HL-60 (cell line): ENCODE measurements around the gene ZGPAT.

Experiments
- DNase-seq, 2 experiments: peaks; one replicate each; pipeline ENCODE4 v3.0.0-alpha.2; 2010 to 2020; ENCODE audit warnings: low read depth in 1 of 2, low spot score in 1 of 2
- H3K27ac ChIP-seq: fragments of 250-450 bp; sonication (Bioruptor Pico); replicated peaks from 2 replicates; pipeline ENCODE4 v1.5.1; 2020; ENCODE audit warnings: mild to moderate bottlenecking, moderate library complexity
- H3K27me3 ChIP-seq: fragments of 250-450 bp; sonication (Bioruptor Pico); 2 replicates; pipeline ENCODE4 v1.5.1; 2021; ENCODE audit warnings: mild to moderate bottlenecking, moderate library complexity; ENCODE audit not compliant: insufficient read depth, poor library complexity, severe bottlenecking
- H3K4me3 ChIP-seq: replicated peaks from 2 replicates; pipeline ENCODE4 v1.5.1; 2011; ENCODE audit warnings: mild to moderate bottlenecking, control low read depth, low read length; ENCODE audit not compliant: insufficient read depth
- CTCF ChIP-seq: IDR thresholded peaks from one replicate; pipeline ENCODE4 v1.5.1; 2011; ENCODE audit warnings: low read length, control low read depth, inconsistent platforms; ENCODE audit not compliant: insufficient read depth
- GABPA ChIP-seq: IDR thresholded peaks from 2 replicates; pipeline ENCODE4 v1.6.1; 2012; ENCODE audit warnings: low read depth
- POLR2AphosphoS5 ChIP-seq: IDR thresholded peaks from 2 replicates; pipeline ENCODE4 v1.6.1; 2012; ENCODE audit warnings: low read depth
- SPI1 ChIP-seq: IDR thresholded peaks from 2 replicates; pipeline ENCODE4 v1.6.1; 2012; ENCODE audit warnings: low read depth, mild to moderate bottlenecking, borderline replicate concordance
- TF ChIP-seq, protein P1 (sequence below): IDR thresholded peaks from 2 replicates; pipeline ENCODE4 v1.6.1; 2012; ENCODE audit warnings: low read depth; ENCODE audit not compliant: insufficient replicate concordance

Gene ZGPAT

GRCh38 chr20:63758152-63758551, 50.3 kb downstream of the ZGPAT start:
- Histone ChIP-seq H3K4me3 (no peak overlapping the region), H3K27me3 (peaks cover 2% of the 10 kb centered on the region), H3K27ac (no peak overlapping the region)
- no peak for DNase-seq
- no peak for TF ChIP-seq GABPA
- TF ChIP-seq, protein P1, sequence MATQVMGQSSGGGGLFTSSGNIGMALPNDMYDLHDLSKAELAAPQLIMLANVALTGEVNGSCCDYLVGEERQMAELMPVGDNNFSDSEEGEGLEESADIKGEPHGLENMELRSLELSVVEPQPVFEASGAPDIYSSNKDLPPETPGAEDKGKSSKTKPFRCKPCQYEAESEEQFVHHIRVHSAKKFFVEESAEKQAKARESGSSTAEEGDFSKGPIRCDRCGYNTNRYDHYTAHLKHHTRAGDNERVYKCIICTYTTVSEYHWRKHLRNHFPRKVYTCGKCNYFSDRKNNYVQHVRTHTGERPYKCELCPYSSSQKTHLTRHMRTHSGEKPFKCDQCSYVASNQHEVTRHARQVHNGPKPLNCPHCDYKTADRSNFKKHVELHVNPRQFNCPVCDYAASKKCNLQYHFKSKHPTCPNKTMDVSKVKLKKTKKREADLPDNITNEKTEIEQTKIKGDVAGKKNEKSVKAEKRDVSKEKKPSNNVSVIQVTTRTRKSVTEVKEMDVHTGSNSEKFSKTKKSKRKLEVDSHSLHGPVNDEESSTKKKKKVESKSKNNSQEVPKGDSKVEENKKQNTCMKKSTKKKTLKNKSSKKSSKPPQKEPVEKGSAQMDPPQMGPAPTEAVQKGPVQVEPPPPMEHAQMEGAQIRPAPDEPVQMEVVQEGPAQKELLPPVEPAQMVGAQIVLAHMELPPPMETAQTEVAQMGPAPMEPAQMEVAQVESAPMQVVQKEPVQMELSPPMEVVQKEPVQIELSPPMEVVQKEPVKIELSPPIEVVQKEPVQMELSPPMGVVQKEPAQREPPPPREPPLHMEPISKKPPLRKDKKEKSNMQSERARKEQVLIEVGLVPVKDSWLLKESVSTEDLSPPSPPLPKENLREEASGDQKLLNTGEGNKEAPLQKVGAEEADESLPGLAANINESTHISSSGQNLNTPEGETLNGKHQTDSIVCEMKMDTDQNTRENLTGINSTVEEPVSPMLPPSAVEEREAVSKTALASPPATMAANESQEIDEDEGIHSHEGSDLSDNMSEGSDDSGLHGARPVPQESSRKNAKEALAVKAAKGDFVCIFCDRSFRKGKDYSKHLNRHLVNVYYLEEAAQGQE = no peak
- no peak for TF ChIP-seq SPI1
- no peak for TF ChIP-seq POLR2AphosphoS5
- no peak for TF ChIP-seq CTCF

- TF ChIP-seq, protein P1 = no peak
- TF ChIP-seq POLR2AphosphoS5 = no peak
- no peak for TF ChIP-seq CTCF
- TF ChIP-seq GABPA = no peak
- TF ChIP-seq SPI1 = no peak
- no peak overlapping the region for H3K4me3 ChIP-seq
- H3K27me3 ChIP-seq = no peaks in the 10 kb centered on the region
- no peak for DNase-seq
- no peak overlapping the region for H3K27ac ChIP-seq
Measured at GRCh38 chr20:63759377-63759901, 51.6 kb downstream of the ZGPAT start.

GRCh38 chr20:63765082-63765873, 57.4 kb downstream of the ZGPAT start:
- Histone ChIP-seq H3K27me3 (no peaks in the 10 kb centered on the region), H3K4me3 (no peak overlapping the region), H3K27ac (no peak overlapping the region)
- DNase-seq = no peak
- no peak for TF ChIP-seq CTCF
- no peak for TF ChIP-seq SPI1
- TF ChIP-seq POLR2AphosphoS5 = no peak
- TF ChIP-seq GABPA = no peak
- TF ChIP-seq, protein P1 = no peak
